Osteocyte (in vitro differentiated cells): ENCODE results near the gene PRKN. TPM values are rescaled to one million over a fixed set of nuclear protein-coding genes. Genes with fewer than 3 reads are reported as not detected.

Experiments used
- DNase-seq: peaks from one replicate; pipeline ENCODE4 v3.0.0; 2021; ENCODE audit warnings: mixed read lengths; ENCODE audit not compliant: unreplicated experiment; ENCODE audit errors: extremely low spot score
- H3K27ac Mint-ChIP-seq: one replicate; pipeline ENCODE4 v1.8.0; 2021; ENCODE audit warnings: mild to moderate bottlenecking, mixed read lengths; ENCODE audit not compliant: unreplicated experiment
- H3K27me3 Mint-ChIP-seq: one replicate; pipeline ENCODE4 v1.8.0; 2021; ENCODE audit warnings: mixed read lengths; ENCODE audit not compliant: unreplicated experiment
- H3K36me3 Mint-ChIP-seq: one replicate; pipeline ENCODE4 v1.8.0; 2021; ENCODE audit warnings: mixed read lengths; ENCODE audit not compliant: unreplicated experiment
- H3K4me1 Mint-ChIP-seq: one replicate; pipeline ENCODE4 v1.8.0; 2021; ENCODE audit warnings: mixed read lengths; ENCODE audit not compliant: unreplicated experiment
- H3K4me3 Mint-ChIP-seq: one replicate; pipeline ENCODE4 v1.8.0; 2021; ENCODE audit warnings: mild to moderate bottlenecking, moderate library complexity, mixed read lengths; ENCODE audit not compliant: unreplicated experiment
- H3K9me3 Mint-ChIP-seq: one replicate; pipeline ENCODE4 v1.8.0; 2021; ENCODE audit warnings: mixed read lengths; ENCODE audit not compliant: unreplicated experiment
- total RNA-seq: library from RNA; stranded (reverse); gene quantifications from 2 replicates; pipeline ENCODE4 v1.2.1, GENCODE V29; 2021
- TF ChIP-seq, protein P1 (sequence below): fragments of 200-600 bp; sonication (generic); IDR thresholded peaks from 2 replicates; pipeline ENCODE4 v1.5.0; 2021; ENCODE audit warnings: antibody characterized with exemption, mild to moderate bottlenecking, moderate library complexity

The PRKN gene
- total RNA-seq, 1 donor from 2014 or later: 13.4 TPM

DNA sequence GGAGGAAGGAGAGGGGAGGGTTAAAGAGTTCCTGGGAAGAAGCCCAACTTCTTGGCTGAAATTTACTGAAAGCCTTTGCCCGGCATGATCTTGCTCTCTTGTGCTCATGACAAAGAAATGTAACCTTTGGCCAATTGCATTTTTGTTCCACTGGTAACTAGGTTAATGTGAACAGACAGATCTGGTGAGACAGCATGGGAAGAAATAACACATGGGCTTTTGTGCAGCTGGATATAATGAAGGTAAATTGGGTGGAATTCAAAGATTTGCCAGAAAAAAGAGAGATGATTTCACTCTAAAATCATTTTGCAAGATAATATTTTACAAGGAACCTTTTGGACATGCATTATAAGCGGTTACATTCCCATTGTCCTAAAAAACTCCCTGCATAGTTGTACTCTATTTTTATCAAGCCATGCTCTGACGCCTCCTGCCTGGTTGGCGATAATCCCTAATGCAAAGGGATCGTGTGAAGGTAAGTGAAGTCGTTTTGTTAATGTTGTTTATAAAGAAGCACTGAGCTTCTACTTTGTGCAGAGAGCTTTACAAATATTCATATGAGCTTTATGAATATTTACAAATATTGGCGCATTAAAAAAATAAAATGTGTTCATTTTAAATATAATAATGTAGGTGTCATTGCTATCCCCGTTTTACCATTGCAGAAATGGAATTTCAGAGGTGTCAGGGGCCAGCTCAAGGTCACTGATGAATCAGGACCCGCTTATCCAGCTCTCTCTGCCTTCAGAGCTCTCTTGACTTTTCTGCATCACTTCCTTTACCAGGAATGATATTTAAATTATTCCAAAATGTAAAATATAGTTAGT lies 1292.4 kb downstream of the PRKN start:
- no peak for DNase-seq
- H3K27ac Mint-ChIP-seq: peak overlapping the region; percentile 97
- peaks cover 8% of the 10 kb centered on the region for H3K36me3 Mint-ChIP-seq
- TF ChIP-seq, protein P1, sequence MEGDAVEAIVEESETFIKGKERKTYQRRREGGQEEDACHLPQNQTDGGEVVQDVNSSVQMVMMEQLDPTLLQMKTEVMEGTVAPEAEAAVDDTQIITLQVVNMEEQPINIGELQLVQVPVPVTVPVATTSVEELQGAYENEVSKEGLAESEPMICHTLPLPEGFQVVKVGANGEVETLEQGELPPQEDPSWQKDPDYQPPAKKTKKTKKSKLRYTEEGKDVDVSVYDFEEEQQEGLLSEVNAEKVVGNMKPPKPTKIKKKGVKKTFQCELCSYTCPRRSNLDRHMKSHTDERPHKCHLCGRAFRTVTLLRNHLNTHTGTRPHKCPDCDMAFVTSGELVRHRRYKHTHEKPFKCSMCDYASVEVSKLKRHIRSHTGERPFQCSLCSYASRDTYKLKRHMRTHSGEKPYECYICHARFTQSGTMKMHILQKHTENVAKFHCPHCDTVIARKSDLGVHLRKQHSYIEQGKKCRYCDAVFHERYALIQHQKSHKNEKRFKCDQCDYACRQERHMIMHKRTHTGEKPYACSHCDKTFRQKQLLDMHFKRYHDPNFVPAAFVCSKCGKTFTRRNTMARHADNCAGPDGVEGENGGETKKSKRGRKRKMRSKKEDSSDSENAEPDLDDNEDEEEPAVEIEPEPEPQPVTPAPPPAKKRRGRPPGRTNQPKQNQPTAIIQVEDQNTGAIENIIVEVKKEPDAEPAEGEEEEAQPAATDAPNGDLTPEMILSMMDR: no peak
- no peaks in the 10 kb centered on the region for H3K9me3 Mint-ChIP-seq
- H3K27me3 Mint-ChIP-seq: no peaks in the 10 kb centered on the region
- peaks cover 51% of the 10 kb centered on the region for H3K4me1 Mint-ChIP-seq
- peak overlapping the region; percentile 38 for H3K4me3 Mint-ChIP-seq

- Mint-ChIP-seq H3K27me3 (no peaks in the 10 kb centered on the region), H3K36me3 (peaks cover 10% of the 10 kb centered on the region), H3K4me1 (peaks cover 49% of the 10 kb centered on the region), H3K9me3 (peaks cover 5% of the 10 kb centered on the region), H3K27ac (peak overlapping the region; percentile 97), H3K4me3 (no peak overlapping the region)
- DNase-seq: no peak
- TF ChIP-seq, protein P1: no peak
Measured at GRCh38 chr6:161434350-161434749, 1293.2 kb downstream of the PRKN start.

DNA sequence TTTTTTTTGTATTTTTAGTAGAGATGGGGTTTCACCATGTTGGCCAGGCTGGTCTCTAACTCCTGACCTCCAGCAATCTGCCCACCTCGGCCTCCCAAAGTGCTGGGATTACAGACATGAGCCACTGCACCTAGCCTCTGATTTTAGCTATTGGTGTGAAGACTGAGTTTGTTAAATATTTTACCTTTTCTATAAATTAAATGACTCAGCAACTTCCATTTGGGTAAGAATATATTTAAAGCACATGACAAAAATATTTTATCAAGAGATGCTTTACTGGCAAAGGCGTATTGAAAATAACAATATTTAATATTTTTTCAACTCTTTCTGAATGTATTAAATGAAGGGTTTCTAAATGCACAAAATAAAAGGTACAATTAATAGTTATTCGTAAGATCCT lies 1295.0 kb downstream of the PRKN start:
- peaks cover 8% of the 10 kb centered on the region for H3K9me3 Mint-ChIP-seq

GRCh38 chr6:161429921-161430490 lies 1297.6 kb downstream of the PRKN start:
- peaks cover 15% of the 10 kb centered on the region for H3K9me3 Mint-ChIP-seq
- peak overlapping the region; percentile 34 for H3K27ac Mint-ChIP-seq
- H3K4me1 Mint-ChIP-seq: peaks cover 24% of the 10 kb centered on the region
- TF ChIP-seq, protein P1: peak; percentile 39
- DNase-seq: no peak
- peaks cover 15% of the 10 kb centered on the region for H3K36me3 Mint-ChIP-seq
- no peaks in the 10 kb centered on the region for H3K27me3 Mint-ChIP-seq
- H3K4me3 Mint-ChIP-seq: no peak overlapping the region

More for the DNA sequence above, 1295.0 kb downstream of the PRKN start:
- Mint-ChIP-seq H3K27ac (no peak overlapping the region), H3K27me3 (no peaks in the 10 kb centered on the region), H3K4me1 (peaks cover 39% of the 10 kb centered on the region), H3K36me3 (peaks cover 11% of the 10 kb centered on the region), H3K4me3 (no peak overlapping the region)
- TF ChIP-seq, protein P1: no peak
- DNase-seq: no peak

DNA sequence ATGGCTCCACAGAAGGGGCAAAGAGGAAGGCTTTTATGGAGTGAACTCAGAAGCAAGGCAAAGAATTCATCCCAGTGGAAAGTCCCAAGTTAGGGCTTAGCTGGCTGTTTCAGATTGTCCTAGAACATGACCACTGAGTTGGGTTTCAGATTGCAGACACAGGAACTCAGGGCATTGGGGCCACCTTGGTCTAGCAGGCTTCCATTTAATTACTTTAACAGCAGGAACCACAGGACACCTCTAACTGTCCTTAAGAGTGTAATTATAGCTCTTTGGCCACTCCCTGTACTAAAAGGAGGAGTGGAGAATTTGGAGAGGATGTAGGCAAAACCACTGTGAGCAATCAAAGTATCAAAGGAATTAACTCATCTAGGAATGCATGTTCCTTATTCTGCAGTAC lies 1303.1 kb downstream of the PRKN start:
- no peak overlapping the region for H3K4me3 Mint-ChIP-seq
- peak overlapping the region; percentile 85 for H3K27ac Mint-ChIP-seq
- H3K27me3 Mint-ChIP-seq: no peaks in the 10 kb centered on the region
- TF ChIP-seq, protein P1: no peak
- peaks cover 10% of the 10 kb centered on the region for H3K9me3 Mint-ChIP-seq
- DNase-seq: no peak
- peaks cover 8% of the 10 kb centered on the region for H3K36me3 Mint-ChIP-seq
- H3K4me1 Mint-ChIP-seq: peaks cover 42% of the 10 kb centered on the region
